Liver (tissue), 9 donors: ENCODE results near the gene USP46. TPM values are rescaled to one million over a fixed set of nuclear protein-coding genes. Genes with fewer than 3 reads are reported as not detected.
A peak's percentile ranks its signal among the peaks of the same experiment; 100 is the strongest.

ENCODE experiments used
- DNase-seq: peaks from one replicate; pipeline ENCODE4 v3.0.0-alpha.2; 2017; ENCODE audit warnings: low spot score
- H3K27ac ChIP-seq, 2 donors: one replicate each; pipeline ENCODE4 v1.7.0; 2013; ENCODE audit warnings: inconsistent platforms in 2 of 2, low read length in 2 of 2, control low read depth in 1 of 2, low read depth in 1 of 2, mild to moderate bottlenecking in 1 of 2
- H3K27me3 ChIP-seq, 4 donors: one replicate each; pipeline versions ENCODE4 v1.6.1 to v1.7.0; 2013; ENCODE audit warnings: low read length in 3 of 4, inconsistent platforms in 1 of 4, mild to moderate bottlenecking in 1 of 4, moderate library complexity in 1 of 4; ENCODE audit not compliant: control insufficient read depth in 4 of 4, insufficient read depth in 4 of 4
- H3K36me3 ChIP-seq, 4 donors: one replicate each; pipeline versions ENCODE4 v1.6.1 to v1.7.0; 2013; ENCODE audit warnings: low read length in 3 of 4, mild to moderate bottlenecking in 3 of 4, low read depth in 1 of 4, moderate library complexity in 1 of 4; ENCODE audit not compliant: control insufficient read depth in 4 of 4, insufficient read depth in 3 of 4
- H3K4me1 ChIP-seq, 4 donors: one replicate each; pipeline versions ENCODE4 v1.6.1 to v1.7.0; 2013; ENCODE audit warnings: low read length in 3 of 4, mild to moderate bottlenecking in 3 of 4, moderate library complexity in 1 of 4; ENCODE audit not compliant: control insufficient read depth in 4 of 4, insufficient read depth in 4 of 4
- H3K4me3 ChIP-seq, 3 donors: one replicate each; pipeline versions ENCODE4 v1.6.1 to v1.7.0; 2013; ENCODE audit warnings: low read length in 3 of 3, control low read depth in 1 of 3, low read depth in 1 of 3, mild to moderate bottlenecking in 1 of 3
- H3K9ac ChIP-seq, 2 donors: one replicate each; pipeline ENCODE4 v1.7.0; 2013; ENCODE audit warnings: low read length in 2 of 2, mild to moderate bottlenecking in 2 of 2, moderate library complexity in 2 of 2, control low read depth in 1 of 2, low read depth in 1 of 2
- H3K9me3 ChIP-seq, 4 donors: one replicate each; pipeline versions ENCODE4 v1.6.1 to v1.7.0; 2013; ENCODE audit warnings: low read length in 3 of 4; ENCODE audit not compliant: control insufficient read depth in 4 of 4
- ATF3 ChIP-seq: IDR thresholded peaks from 2 replicates; pipeline ENCODE4 v1.6.1; 2016; ENCODE audit warnings: antibody characterized with exemption
- EGR1 ChIP-seq, 2 donors: IDR thresholded peaks; 2 replicates each; pipeline ENCODE4 v1.6.1; 2016 to 2018; ENCODE audit warnings: antibody characterized with exemption in 2 of 2, low read depth in 2 of 2
- FOXA2 ChIP-seq: IDR thresholded peaks from 2 replicates; pipeline ENCODE4 v1.6.1; 2016; ENCODE audit warnings: antibody characterized with exemption
- GABPA ChIP-seq, 2 donors: IDR thresholded peaks in 1 of 2; conservative IDR thresholded peaks in 1 of 2; 2 replicates each; pipeline ENCODE4 v1.6.1; 2016; ENCODE audit warnings: antibody characterized with exemption in 2 of 2, mild to moderate bottlenecking in 1 of 2, moderate library complexity in 1 of 2
- HNF4A ChIP-seq, 2 donors: conservative IDR thresholded peaks; 2 replicates each; pipeline ENCODE4 v1.6.1; 2016; ENCODE audit warnings: antibody characterized with exemption in 2 of 2, mild to moderate bottlenecking in 2 of 2
- HNF4G ChIP-seq: IDR thresholded peaks from 2 replicates; pipeline ENCODE4 v1.6.1; 2016; ENCODE audit warnings: antibody characterized with exemption
- JUND ChIP-seq, 2 donors: IDR thresholded peaks; 2 replicates each; pipeline ENCODE4 v1.6.1; 2016; ENCODE audit warnings: antibody characterized with exemption in 2 of 2
- MAX ChIP-seq: IDR thresholded peaks from 2 replicates; pipeline ENCODE4 v1.6.1; 2016; ENCODE audit warnings: antibody characterized with exemption
- NR2F2 ChIP-seq: IDR thresholded peaks from 2 replicates; pipeline ENCODE4 v1.6.1; 2016; ENCODE audit warnings: antibody characterized with exemption
- RAD21 ChIP-seq, 2 donors: IDR thresholded peaks; 2 replicates each; pipeline ENCODE4 v1.6.1; 2016; ENCODE audit warnings: antibody characterized with exemption in 2 of 2, mild to moderate bottlenecking in 2 of 2
- RXRA ChIP-seq, 2 donors: IDR thresholded peaks; 2 replicates each; pipeline ENCODE4 v1.6.1; 2017 to 2018; ENCODE audit warnings: antibody characterized with exemption in 2 of 2, mild to moderate bottlenecking in 1 of 2
- SP1 ChIP-seq: IDR thresholded peaks from 2 replicates; pipeline ENCODE4 v1.6.1; 2018; ENCODE audit warnings: antibody characterized with exemption, mild to moderate bottlenecking
- TAF1 ChIP-seq: conservative IDR thresholded peaks from 2 replicates; pipeline ENCODE4 v1.6.1; 2016; ENCODE audit warnings: antibody characterized with exemption, mild to moderate bottlenecking
- YY1 ChIP-seq: IDR thresholded peaks from 2 replicates; pipeline ENCODE4 v1.6.1; 2016; ENCODE audit warnings: antibody characterized with exemption, mild to moderate bottlenecking
- ZBTB33 ChIP-seq: IDR thresholded peaks from 2 replicates; pipeline ENCODE4 v1.6.1; 2016; ENCODE audit warnings: antibody characterized with exemption
- WGBS: extraction: QIAGEN DNeasy Blood & Tissue Kit; methylation state at CpG from one replicate; pipeline ENCODE4 v1.1.7; 2013; 5-methylcytosine and 5-hydroxymethylcytosine counted together
- polyA plus RNA-seq, 2 donors: library from polyadenylated mRNA; stranded (reverse) in 1 of 2; unstranded in 1 of 2; fragments of 200-250 nt in 1 of 2; fragments of >200 nt in 1 of 2; fragmentation: Nextera tagmentation in 1 of 2; extraction: Ambion mirVana in 1 of 2; gene quantifications; one replicate each; pipeline versions ENCODE4 v1.2.1 to v1.2.3, GENCODE V29; 2013 to 2015
- total RNA-seq, 2 donors: library from RNA; depleted of rRNA; stranded (reverse); fragments of >200 nt; gene quantifications; one replicate each; pipeline ENCODE4 v1.2.3, GENCODE V29; 2014
- donor health status: healthy.
- donor health status: healthy.
- donor health status: healthy.
- donor health status: healthy.
- donor health status: healthy.

Gene USP46
- total and polyA plus RNA-seq, 4 donors: 2.3 to 5.5 (median 3.9) TPM

GRCh38 chr4:52661966-52662690 is 3.0 kb upstream of the USP46 start:
- Histone ChIP-seq H3K36me3 (peaks cover 0 to 2% (median 0%) of the 10 kb centered on the region in 4 donors), H3K4me1 (peaks cover 3 to 13% (median 8%) of the 10 kb centered on the region in 4 donors), H3K27ac (no peak overlapping the region), H3K4me3 (no peak overlapping the region), H3K9ac (no peak overlapping the region), H3K9me3 (no peaks in the 10 kb centered on the region), H3K27me3 (no peaks in the 10 kb centered on the region)
- DNase-seq: no peak
- WGBS: 80% methylated on average over 4 of the region's 4 CpGs
- TF ChIP-seq SP1: peak; percentile 25
- no peak for TF ChIP-seq ATF3
- peak; percentile 52 to 56 for TF ChIP-seq RXRA (IDR thresholded peaks at IDR 0.05)
- no peak for TF ChIP-seq FOXA2
- no peak for TF ChIP-seq NR2F2

- no peak overlapping the region for H3K9ac ChIP-seq
- no peak for TF ChIP-seq HNF4A (conservative IDR thresholded peaks at IDR 0.05)
- TF ChIP-seq GABPA (IDR thresholded peaks at IDR 0.05 in 1 of 2, conservative IDR thresholded peaks at IDR 0.05 in 1 of 2): no peak
- no peak for TF ChIP-seq ATF3
- TF ChIP-seq ZBTB33: no peak
- TF ChIP-seq HNF4G: no peak
- no peak for TF ChIP-seq NR2F2
- TF ChIP-seq JUND (IDR thresholded peaks at IDR 0.05): no peak
- TF ChIP-seq EGR1 (IDR thresholded peaks at IDR 0.05; ENCODE audit: low read depth in 2 of 2): no peak
- no peak for TF ChIP-seq TAF1
- no peak for TF ChIP-seq MAX
- TF ChIP-seq YY1: no peak
- no peak for TF ChIP-seq RXRA (IDR thresholded peaks at IDR 0.05)
- no peak for TF ChIP-seq SP1
These were observed 1.5 kb upstream of the USP46 start for GRCh38 chr4:52660643-52661042.

GRCh38 chr4:52659722-52660261 is 691 bp upstream of the USP46 start:
- Histone ChIP-seq H3K4me3 (peak overlapping the region; percentile 51 to 93 (median 87)), H3K9me3 (no peaks in the 10 kb centered on the region), H3K9ac (peak overlapping the region; percentile 72 to 82), H3K27ac (peak overlapping the region; percentile 92 to 96), H3K36me3 (peaks cover 0 to 2% (median 0%) of the 10 kb centered on the region in 4 donors), H3K4me1 (peaks cover 3 to 13% (median 8%) of the 10 kb centered on the region in 4 donors), H3K27me3 (no peaks in the 10 kb centered on the region)
- WGBS: under 1% methylated on average over 45 of the region's 45 CpGs
- DNase-seq: peak; percentile 64
- TF ChIP-seq NR2F2 (no peak), HNF4A (conservative IDR thresholded peaks at IDR 0.05) (peak; percentile 48 to 49), RAD21 (IDR thresholded peaks at IDR 0.05) (peak in 1 of 2 donors; percentile 9), YY1 (peak; percentile 45), SP1 (peak; percentile 21), RXRA (IDR thresholded peaks at IDR 0.05) (no peak)

More at GRCh38 chr4:52660643-52661042, 1.5 kb upstream of the USP46 start:
- no peaks in the 10 kb centered on the region for H3K9me3 ChIP-seq
- H3K27ac ChIP-seq: no peak overlapping the region
- no peaks in the 10 kb centered on the region for H3K27me3 ChIP-seq
- H3K4me3 ChIP-seq: no peak overlapping the region
- peaks cover 3 to 13% (median 8%) of the 10 kb centered on the region in 4 donors for H3K4me1 ChIP-seq
- no peak for DNase-seq
- WGBS: 97% methylated on average over 6 of the region's 6 CpGs
- H3K36me3 ChIP-seq: peaks cover 0 to 2% (median 0%) of the 10 kb centered on the region in 4 donors
